IMR-90 (cell line): ENCODE measurements around the gene TRAF3IP3. TPM values are rescaled to one million over a fixed set of nuclear protein-coding genes. Genes with fewer than 3 reads are reported as not detected.

Experiments
- ATAC-seq: fragments of 200-7000 bp; cut with Tn5 transposase; 2 replicates; pipeline ENCODE4 v1.9.1; 2020; ENCODE audit warnings: low read depth, mild to moderate bottlenecking, moderate library complexity
- BruUV-seq: library from RNA; stranded (reverse); fragments of 400-500 nt; replicated peaks from 2 replicates; lab custom pipeline; 2021; lab: Mats Ljungman, UMichigan
- CTCF ChIA-PET: fragments of 300-600 bp; formaldehyde crosslinking; extraction: SDS; loops from one replicate; lab custom pipeline; 2021; ENCODE audit warnings: antibody characterized with exemption; lab: Yijun Ruan, JAX
- POLR2A ChIA-PET: fragments of 300-600 bp; sonication (Branson Sonifier 250); formaldehyde crosslinking; loops from one replicate; lab custom pipeline; 2022; ENCODE audit warnings: antibody characterized with exemption; ENCODE audit not compliant: unreplicated experiment; lab: Charles Lee
- DNase-seq: peaks from one replicate; pipeline ENCODE4 v3.0.0; 2013
- H2AFZ ChIP-seq: replicated peaks from 2 replicates; pipeline ENCODE3; 2013; ENCODE audit warnings: low read length, mild to moderate bottlenecking; ENCODE audit not compliant: poor library complexity
- H2AK5ac ChIP-seq: 2 replicates; pipeline ENCODE4 v1.6.1; 2013; ENCODE audit warnings: low read depth, low read length, inconsistent platforms
- H2AK9ac ChIP-seq: replicated peaks from 2 replicates; pipeline ENCODE3; 2013; ENCODE audit warnings: mild to moderate bottlenecking, low read depth, low read length, moderate library complexity; ENCODE audit not compliant: poor library complexity
- H2BK120ac ChIP-seq: 2 replicates; pipeline ENCODE4 v1.6.1; 2013; ENCODE audit warnings: low read depth, low read length, inconsistent platforms
- H2BK15ac ChIP-seq: 3 replicates; pipeline ENCODE4 v1.6.1; 2013; ENCODE audit warnings: low read depth, low read length, inconsistent platforms
- H2BK20ac ChIP-seq: 2 replicates; pipeline ENCODE4 v1.6.1; 2013; ENCODE audit warnings: low read depth, mild to moderate bottlenecking, inconsistent platforms, low read length, moderate library complexity
- H2BK5ac ChIP-seq: 2 replicates; pipeline ENCODE4 v1.6.1; 2013; ENCODE audit warnings: mild to moderate bottlenecking, low read depth, low read length, inconsistent platforms; ENCODE audit not compliant: poor library complexity, severe bottlenecking
- H3K14ac ChIP-seq: replicated peaks from 2 replicates; pipeline ENCODE4 v1.6.1; 2013; ENCODE audit warnings: low read depth, low read length, inconsistent platforms
- H3K18ac ChIP-seq: 2 replicates; pipeline ENCODE4 v1.6.1; 2013; ENCODE audit warnings: low read depth, low read length, control low read depth
- H3K23ac ChIP-seq: 2 replicates; pipeline ENCODE4 v1.6.1; 2013; ENCODE audit warnings: low read depth, low read length, inconsistent platforms
- H3K27ac ChIP-seq: 2 replicates; pipeline ENCODE4 v1.5.1; 2013; ENCODE audit warnings: mild to moderate bottlenecking, control low read depth, low read length; ENCODE audit not compliant: insufficient read depth
- H3K27me3 ChIP-seq: 2 replicates; pipeline ENCODE4 v1.6.1; 2013; ENCODE audit warnings: low read length; ENCODE audit not compliant: control insufficient read depth, insufficient read depth
- H3K36me3 ChIP-seq: 2 replicates; pipeline ENCODE4 v1.6.1; 2013; ENCODE audit warnings: low read length, mixed read lengths; ENCODE audit not compliant: control insufficient read depth, insufficient read depth
- H3K4ac ChIP-seq: 2 replicates; pipeline ENCODE4 v1.6.1; 2013; ENCODE audit warnings: low read depth, low read length, inconsistent platforms
- H3K4me1 ChIP-seq: 2 replicates; pipeline ENCODE4 v1.6.1; 2013; ENCODE audit warnings: low read length, mixed read lengths; ENCODE audit not compliant: control insufficient read depth, insufficient read depth
- H3K4me2 ChIP-seq: 2 replicates; pipeline ENCODE4 v1.6.1; 2013; ENCODE audit warnings: low read depth, mild to moderate bottlenecking, control low read depth, low read length, moderate library complexity
- H3K4me3 ChIP-seq: 2 replicates; pipeline ENCODE4 v1.5.1; 2013; ENCODE audit warnings: low read depth, mild to moderate bottlenecking, control low read depth, low read length, moderate library complexity; ENCODE audit not compliant: insufficient read depth
- H3K56ac ChIP-seq: 2 replicates; pipeline ENCODE4 v1.6.1; 2013; ENCODE audit warnings: low read length, inconsistent platforms; ENCODE audit not compliant: insufficient read depth; ENCODE audit errors: extremely low read depth
- H3K79me1 ChIP-seq, 2 experiments: 2 replicates each; pipeline ENCODE4 v1.6.1; 2013; ENCODE audit warnings: low read length in 2 of 2, inconsistent platforms in 1 of 2, low read depth in 1 of 2
- H3K9ac ChIP-seq: 2 replicates; pipeline ENCODE4 v1.6.1; 2013; ENCODE audit warnings: low read depth, low read length, control low read depth
- H3K9me1 ChIP-seq: 2 replicates; pipeline ENCODE4 v1.6.1; 2013; ENCODE audit warnings: low read length, inconsistent platforms; ENCODE audit not compliant: insufficient read depth
- H3K9me3 ChIP-seq: 2 replicates; pipeline ENCODE4 v1.6.1; 2013; ENCODE audit warnings: low read length; ENCODE audit not compliant: control insufficient read depth, insufficient read depth
- H4K20me1 ChIP-seq: 2 replicates; pipeline ENCODE4 v1.6.1; 2013; ENCODE audit warnings: low read length, inconsistent platforms; ENCODE audit not compliant: insufficient read depth
- H4K5ac ChIP-seq: 2 replicates; pipeline ENCODE4 v1.6.1; 2013; ENCODE audit warnings: mild to moderate bottlenecking, low read depth, low read length, control low read depth
- H4K8ac ChIP-seq, 2 experiments: 2 replicates each; pipeline ENCODE4 v1.6.1; 2013; ENCODE audit warnings: low read depth in 2 of 2, low read length in 2 of 2, control low read depth in 1 of 2, inconsistent platforms in 1 of 2
- H4K91ac ChIP-seq: 2 replicates; pipeline ENCODE4 v1.6.1; 2013; ENCODE audit warnings: low read depth, low read length, inconsistent platforms; ENCODE audit not compliant: insufficient read depth
- FOS ChIP-seq: fragments of 150-350 bp; IDR thresholded peaks from 2 replicates; pipeline ENCODE4 v1.6.1; 2016; ENCODE audit warnings: low read depth, low read length
- USF2 ChIP-seq: fragments of 150-350 bp; IDR thresholded peaks from 2 replicates; pipeline ENCODE4 v1.6.1; 2017; ENCODE audit warnings: mild to moderate bottlenecking, antibody characterized with exemption, low read length, low read depth
- WGBS, 2 experiments: methylation state at CpG; one replicate each; pipeline versions ENCODE4 v1.1.5 to v1.1.7; 2013; ENCODE audit warnings: missing lambda C conversion rate in 2 of 2; ENCODE audit not compliant: insufficient read length in 1 of 2; ENCODE audit errors: extremely low coverage in 2 of 2; 5-methylcytosine and 5-hydroxymethylcytosine counted together
- dilution Hi-C: fragments of 300-500 bp; cut with HindIII; formaldehyde crosslinking; loops from one replicate; pipeline ENCODE4 v1.14.3; 2018; ENCODE audit warnings: low sequenced_read_pairs; ENCODE audit not compliant: unreplicated experiment
- in situ Hi-C: fragments of 300-500 bp; cut with MboI; formaldehyde crosslinking; loops from 3 replicates; pipeline ENCODE4 v1.14.3; 2019; ENCODE audit warnings: low sequenced_read_pairs, inconsistent platforms, mixed read lengths
- intact Hi-C: fragments of 100-400 bp; cut with micrococcal nuclease; formaldehyde crosslinking; loops from 2 replicates; pipeline ENCODE4 v1.10.0; 2022
- polyA plus RNA-seq, 3 experiments: library from polyadenylated mRNA; depleted of rRNA; stranded (reverse); fragments of >200 nt; gene quantifications; 2 replicates each; pipeline ENCODE4 v1.2.3, GENCODE V29; 2012; ENCODE audit warnings: low replicate concordance in 1 of 3
- total RNA-seq: library from RNA; depleted of rRNA; stranded (reverse); fragments of >200 nt; gene quantifications from 2 replicates; pipeline ENCODE4 v1.2.3, GENCODE V29; 2012

The TRAF3IP3 gene
- total and polyA plus RNA-seq, 2 of the 4 experiments (the other 2 are of a cell fraction) = 0.12 to 0.18 TPM

GRCh38 chr1:209829716-209830115 is 73.9 kb downstream of the TRAF3IP3 start:
- no peaks in the 10 kb centered on the region for H3K9me3 ChIP-seq
- peaks cover 4% of the 10 kb centered on the region; the same call in 1 of the 2 replicates for H3K4me1 ChIP-seq
- DNase-seq (peak; percentile 26), ATAC-seq (no peak)
- H2AK9ac ChIP-seq = no peak overlapping the region
- H3K56ac ChIP-seq = no peak overlapping the region
- peak overlapping the region; percentile 47 for H2BK5ac ChIP-seq
- H3K4me3 ChIP-seq = no peak overlapping the region
- intact Hi-C loops = loop anchor here (10.0 kb wide), 1 partner anchor 875 kb away; no protein-coding TSS in a partner anchor
- no peak overlapping the region for H3K14ac ChIP-seq
- no peak overlapping the region for H2BK20ac ChIP-seq
- WGBS, 2 experiments = no CpG with 5 or more reads among the region's 2 CpGs
- no peak for TF ChIP-seq FOS
- peak; percentile 25; the same call in 1 of the 2 replicates for TF ChIP-seq USF2
- H3K79me1 ChIP-seq = peaks cover 8 to 40% of the 10 kb centered on the region in 2 experiments
- no peak overlapping the region for H3K9ac ChIP-seq
- no peak overlapping the region for H4K91ac ChIP-seq
- no peaks in the 10 kb centered on the region; the same call in 1 of the 2 replicates for H3K9me1 ChIP-seq
- no peak overlapping the region for H3K18ac ChIP-seq
- H2BK120ac ChIP-seq = no peak overlapping the region
- 0 out of 2 replicates have a peak overlapping the region, but pooled peaks have one; percentile 32 for H3K4me2 ChIP-seq
- CTCF ChIA-PET = no interaction called here
- BruUV-seq = no TSS peak
- in situ Hi-C loops = no loop called here
- POLR2A ChIA-PET = no interaction called here
- no peak overlapping the region for H2AFZ ChIP-seq
- dilution Hi-C loops = no loop called here
- H3K27me3 ChIP-seq = no peaks in the 10 kb centered on the region
- H4K20me1 ChIP-seq = no peaks in the 10 kb centered on the region
- no peak overlapping the region for H3K27ac ChIP-seq
- H3K23ac ChIP-seq = no peak overlapping the region
- no peak overlapping the region for H4K5ac ChIP-seq
- peak overlapping the region in 1 of 2 experiments; percentile 27; a peak in 1 of 4 replicates for H4K8ac ChIP-seq
- H2AK5ac ChIP-seq = no peak overlapping the region; the same call in 1 of the 2 replicates
- peaks cover 11% of the 10 kb centered on the region for H3K36me3 ChIP-seq
- H3K4ac ChIP-seq = no peak overlapping the region; the same call in 1 of the 2 replicates
- H2BK15ac ChIP-seq = no peak overlapping the region
